Upper lobe of right lung (tissue), 1 donor: ENCODE data around the gene TBC1D22A. TPM values are rescaled to one million over a fixed set of nuclear protein-coding genes. Genes with fewer than 3 reads are reported as not detected.

Experiments used
- ATAC-seq: fragments of 200-7000 bp; cut with Tn5 transposase; one replicate; pipeline ENCODE4 v1.9.1; 2020; ENCODE audit warnings: mild to moderate bottlenecking, moderate library complexity
- DNase-seq: peaks from one replicate; pipeline ENCODE4 v3.0.0-alpha.2; 2020
- H3K27ac ChIP-seq: fragments of 200-600 bp; one replicate; pipeline ENCODE4 v1.8.0; 2022
- H3K27me3 ChIP-seq: fragments of 200-600 bp; one replicate; pipeline ENCODE4 v1.8.0; 2022; ENCODE audit warnings: mild to moderate bottlenecking
- H3K36me3 ChIP-seq: fragments of 200-600 bp; one replicate; pipeline ENCODE4 v1.8.0; 2022
- H3K4me1 ChIP-seq: fragments of 200-600 bp; one replicate; pipeline ENCODE4 v1.8.0; 2022
- H3K4me3 ChIP-seq: fragments of 200-600 bp; one replicate; pipeline ENCODE4 v1.8.0; 2022; ENCODE audit warnings: mild to moderate bottlenecking
- H3K9me3 ChIP-seq: fragments of 200-600 bp; one replicate; pipeline ENCODE4 v1.8.0; 2022
- intact Hi-C: fragments of 100-400 bp; cut with DNase I; formaldehyde crosslinking; loops from one replicate; pipeline ENCODE4 v1.11.0; 2022
- total RNA-seq: library from RNA; stranded (reverse); fragmentation: NEBNext Ultra II Directional; extraction: Animal tissue kit (Norgen Biotek cat#: 25700); gene quantifications from one replicate; pipeline ENCODE4 v1.2.1, GENCODE V29; 2021
- TF ChIP-seq, protein P1 (sequence below): fragments of 200-600 bp; IDR thresholded peaks from one replicate; pipeline ENCODE4 v1.8.0; 2022; ENCODE audit warnings: antibody characterized with exemption
- donor health status: DM: no; HTN: yes; CAD: no; lungs with severe emphysema.

TBC1D22A gene
- total RNA-seq, 1 donor from 2014 or later: 31.3 TPM

DNA sequence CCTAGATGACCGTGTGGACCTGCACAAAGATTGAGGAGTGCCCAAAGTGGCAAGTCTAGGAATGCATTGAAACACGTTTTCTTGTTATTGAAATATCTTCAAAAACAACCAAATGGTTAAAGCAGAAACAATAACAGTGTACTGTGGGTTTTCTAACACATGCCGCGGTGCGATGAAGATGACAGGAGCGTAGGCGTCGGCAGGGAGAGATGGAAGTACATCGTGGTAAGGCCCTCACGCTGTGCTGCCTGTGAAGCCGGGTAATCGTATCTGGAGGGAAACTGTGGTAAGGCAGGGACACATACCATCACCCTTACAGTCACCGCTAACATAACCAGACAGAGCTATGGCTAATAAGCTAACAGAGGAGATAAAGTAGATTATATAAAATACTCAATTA is 261.4 kb downstream of the TBC1D22A start:
- Histone ChIP-seq H3K27ac (no peak overlapping the region), H3K9me3 (no peaks in the 10 kb centered on the region), H3K4me1 (no peaks in the 10 kb centered on the region), H3K4me3 (no peak overlapping the region), H3K36me3 (peaks cover 7% of the 10 kb centered on the region), H3K27me3 (no peaks in the 10 kb centered on the region)
- ATAC-seq (no peak), DNase-seq (peak; percentile 13)
- TF ChIP-seq, protein P1, sequence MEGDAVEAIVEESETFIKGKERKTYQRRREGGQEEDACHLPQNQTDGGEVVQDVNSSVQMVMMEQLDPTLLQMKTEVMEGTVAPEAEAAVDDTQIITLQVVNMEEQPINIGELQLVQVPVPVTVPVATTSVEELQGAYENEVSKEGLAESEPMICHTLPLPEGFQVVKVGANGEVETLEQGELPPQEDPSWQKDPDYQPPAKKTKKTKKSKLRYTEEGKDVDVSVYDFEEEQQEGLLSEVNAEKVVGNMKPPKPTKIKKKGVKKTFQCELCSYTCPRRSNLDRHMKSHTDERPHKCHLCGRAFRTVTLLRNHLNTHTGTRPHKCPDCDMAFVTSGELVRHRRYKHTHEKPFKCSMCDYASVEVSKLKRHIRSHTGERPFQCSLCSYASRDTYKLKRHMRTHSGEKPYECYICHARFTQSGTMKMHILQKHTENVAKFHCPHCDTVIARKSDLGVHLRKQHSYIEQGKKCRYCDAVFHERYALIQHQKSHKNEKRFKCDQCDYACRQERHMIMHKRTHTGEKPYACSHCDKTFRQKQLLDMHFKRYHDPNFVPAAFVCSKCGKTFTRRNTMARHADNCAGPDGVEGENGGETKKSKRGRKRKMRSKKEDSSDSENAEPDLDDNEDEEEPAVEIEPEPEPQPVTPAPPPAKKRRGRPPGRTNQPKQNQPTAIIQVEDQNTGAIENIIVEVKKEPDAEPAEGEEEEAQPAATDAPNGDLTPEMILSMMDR: no peak
- intact Hi-C loops: no loop called here

DNA sequence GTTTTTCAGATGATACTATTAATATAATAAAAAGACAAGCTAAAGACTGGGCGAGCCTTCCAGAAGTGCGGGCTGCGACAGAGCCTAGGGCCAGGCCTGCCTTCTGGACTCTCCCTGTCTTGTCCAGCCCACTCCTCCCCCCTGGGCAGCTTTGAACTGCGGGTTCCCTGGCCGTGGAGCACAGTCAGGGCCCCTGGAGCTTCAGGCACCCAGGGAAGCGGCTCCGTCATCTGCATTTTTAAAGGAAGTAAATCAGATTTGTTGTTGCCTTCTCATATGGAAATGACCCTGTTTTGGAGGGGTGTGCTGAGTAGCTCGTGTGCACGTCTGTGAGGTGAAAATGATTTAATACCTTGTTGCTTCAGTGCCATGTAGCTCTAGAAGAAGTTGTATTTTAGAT is 265.3 kb downstream of the TBC1D22A start:
- TF ChIP-seq, protein P1: no peak
- Histone ChIP-seq H3K4me1 (peaks cover 10% of the 10 kb centered on the region), H3K36me3 (peaks cover 7% of the 10 kb centered on the region), H3K27ac (no peak overlapping the region), H3K4me3 (no peak overlapping the region), H3K27me3 (no peaks in the 10 kb centered on the region), H3K9me3 (no peaks in the 10 kb centered on the region)
- ATAC-seq (no peak), DNase-seq (peak; percentile 51)
- intact Hi-C loops: no loop called here

DNA sequence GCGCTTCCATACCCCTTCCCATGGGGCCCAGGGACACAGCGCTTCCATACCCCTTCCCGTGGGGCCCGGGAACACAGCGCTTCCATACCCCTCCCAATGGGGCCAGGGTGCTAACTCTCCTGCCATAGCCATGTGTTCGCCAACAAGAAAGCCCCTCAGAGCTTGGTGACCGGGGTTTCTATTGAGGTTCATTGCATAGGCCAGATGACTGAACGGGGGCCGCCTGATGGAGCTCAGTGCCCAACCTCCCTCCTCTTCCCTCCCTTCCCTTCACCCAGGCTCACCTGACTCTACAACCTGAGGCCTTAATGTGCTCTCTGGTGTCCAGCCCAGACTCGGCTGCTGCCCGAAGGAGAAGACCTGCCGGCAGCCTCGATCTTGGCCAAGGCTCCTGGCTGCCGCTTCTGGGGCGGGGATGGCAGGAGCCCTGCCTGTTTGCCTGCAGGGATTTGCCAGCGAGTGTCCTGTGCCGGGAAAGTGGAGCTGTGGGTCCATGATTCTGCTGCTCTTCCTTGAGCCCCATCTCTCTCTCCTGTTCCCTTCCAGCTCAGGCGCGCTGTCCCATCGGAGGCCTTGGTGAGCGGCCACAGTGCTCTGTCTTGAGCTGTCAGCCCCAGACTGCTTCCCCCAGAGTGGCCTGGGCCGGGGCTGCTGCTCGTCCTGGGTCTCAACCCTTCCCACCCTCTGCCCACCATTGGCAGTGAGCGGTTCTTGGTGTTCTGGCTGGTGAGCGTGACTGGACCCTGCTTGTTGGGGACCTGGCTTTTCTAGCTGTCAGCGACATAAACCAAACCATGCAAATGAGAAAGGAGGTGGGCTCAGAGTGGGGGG is 267.0 kb downstream of the TBC1D22A start:
- DNase-seq (peak; percentile 55), ATAC-seq (no peak)
- Histone ChIP-seq H3K4me1 (peaks cover 11% of the 10 kb centered on the region), H3K27ac (no peak overlapping the region), H3K36me3 (no peaks in the 10 kb centered on the region), H3K9me3 (no peaks in the 10 kb centered on the region), H3K4me3 (no peak overlapping the region), H3K27me3 (no peaks in the 10 kb centered on the region)
- intact Hi-C loops: no loop called here
- TF ChIP-seq, protein P1: no peak

DNA sequence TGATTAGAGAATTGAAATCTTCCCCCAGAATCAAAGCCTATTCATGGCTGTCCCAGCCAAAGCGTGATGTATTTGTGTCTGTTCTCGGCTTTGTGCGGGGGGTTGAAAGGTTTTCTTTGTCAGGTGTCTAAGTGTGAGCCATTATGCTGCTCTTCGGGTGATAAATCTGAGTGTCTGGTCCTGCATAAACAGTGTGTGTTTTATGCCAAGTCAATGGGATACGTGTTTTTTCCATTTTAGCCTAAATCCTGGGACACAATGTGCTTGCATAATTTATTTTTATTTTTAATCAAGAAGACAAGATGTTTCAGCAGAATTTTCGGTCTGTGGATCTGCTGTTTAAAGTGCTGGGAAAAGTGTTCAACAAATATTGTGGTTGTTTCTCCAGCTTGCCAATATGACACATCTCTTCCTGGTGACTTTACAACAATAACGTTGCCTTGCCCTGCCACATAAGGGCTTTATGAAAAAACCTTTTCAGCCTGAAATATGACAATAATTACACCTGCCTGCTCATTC is 267.8 kb downstream of the TBC1D22A start:
- Histone ChIP-seq H3K4me1 (peaks cover 11% of the 10 kb centered on the region), H3K27me3 (no peaks in the 10 kb centered on the region), H3K9me3 (no peaks in the 10 kb centered on the region), H3K4me3 (no peak overlapping the region), H3K36me3 (no peaks in the 10 kb centered on the region), H3K27ac (no peak overlapping the region)
- intact Hi-C loops: no loop called here
- no peak for DNase-seq
- TF ChIP-seq, protein P1: no peak
- ATAC-seq: no peak

DNA sequence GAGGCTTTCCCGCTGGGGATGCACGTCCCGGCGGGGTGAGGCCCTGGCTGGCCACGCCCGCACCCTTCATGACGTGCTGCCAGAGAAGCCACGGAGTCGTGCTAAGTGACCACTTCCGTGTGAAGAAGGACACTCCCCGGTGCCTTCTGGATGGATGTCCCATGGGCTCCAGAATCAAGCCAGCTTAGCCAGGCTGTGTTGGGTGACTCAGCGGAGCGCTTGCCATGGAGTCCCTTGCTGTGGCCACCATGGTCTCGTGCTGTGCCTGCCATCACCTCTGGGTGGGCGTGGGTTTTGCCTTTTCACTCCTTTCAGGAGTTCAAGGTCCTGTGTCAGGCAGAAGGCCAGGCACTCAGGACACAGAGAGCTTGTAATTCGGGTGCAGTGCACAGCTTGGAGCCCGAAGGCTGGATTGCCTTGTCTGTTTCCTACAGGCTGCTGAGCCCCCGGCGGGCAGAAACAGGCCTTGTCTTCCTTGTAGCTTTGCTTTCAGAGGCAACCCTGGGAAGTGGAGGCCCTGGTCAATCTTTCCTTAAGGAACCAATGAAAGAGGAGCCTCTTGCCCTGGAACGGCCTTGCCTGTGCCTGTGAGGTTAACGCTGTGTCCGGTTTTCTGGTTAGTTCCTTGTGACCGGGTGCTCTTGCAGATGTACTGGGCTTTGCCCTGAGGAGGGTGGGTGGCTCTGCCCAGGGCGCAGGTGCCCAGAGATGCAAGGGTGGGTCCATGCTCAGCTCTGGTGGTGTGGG is 268.6 kb downstream of the TBC1D22A start:
- intact Hi-C loops: no loop called here
- TF ChIP-seq, protein P1: no peak
- ATAC-seq: no peak
- Histone ChIP-seq H3K4me3 (no peak overlapping the region), H3K4me1 (peaks cover 11% of the 10 kb centered on the region), H3K9me3 (no peaks in the 10 kb centered on the region), H3K36me3 (no peaks in the 10 kb centered on the region), H3K27me3 (no peaks in the 10 kb centered on the region), H3K27ac (no peak overlapping the region)
- DNase-seq: peak; percentile 54
